T follicular helper cell (primary cell): Measurements from ENCODE around the gene EPB41L2.

Experiments used
- DNase-seq: peaks from one replicate; pipeline ENCODE4 v3.0.0-alpha.2; 2020; ENCODE audit warnings: low read depth

Gene EPB41L2

DNA sequence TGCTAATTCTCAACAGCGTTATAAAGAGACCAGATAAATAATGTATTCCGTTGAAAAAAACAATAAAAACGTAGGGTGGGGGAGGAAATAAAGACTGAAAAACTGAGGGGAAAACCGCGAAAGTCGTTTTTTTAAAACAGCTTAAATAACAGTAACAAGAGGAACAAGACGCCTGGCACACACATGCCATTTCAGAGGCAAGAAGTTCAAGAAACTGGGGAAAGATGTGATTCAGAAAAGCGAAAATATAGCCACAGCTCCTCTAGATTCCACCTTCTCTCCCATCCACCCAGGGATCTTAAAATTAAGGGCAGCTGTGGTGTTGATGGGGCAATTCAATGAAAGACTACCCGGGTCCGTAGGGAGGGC is 1.3 kb downstream of the EPB41L2 start:
- DNase-seq, result no peak

DNA sequence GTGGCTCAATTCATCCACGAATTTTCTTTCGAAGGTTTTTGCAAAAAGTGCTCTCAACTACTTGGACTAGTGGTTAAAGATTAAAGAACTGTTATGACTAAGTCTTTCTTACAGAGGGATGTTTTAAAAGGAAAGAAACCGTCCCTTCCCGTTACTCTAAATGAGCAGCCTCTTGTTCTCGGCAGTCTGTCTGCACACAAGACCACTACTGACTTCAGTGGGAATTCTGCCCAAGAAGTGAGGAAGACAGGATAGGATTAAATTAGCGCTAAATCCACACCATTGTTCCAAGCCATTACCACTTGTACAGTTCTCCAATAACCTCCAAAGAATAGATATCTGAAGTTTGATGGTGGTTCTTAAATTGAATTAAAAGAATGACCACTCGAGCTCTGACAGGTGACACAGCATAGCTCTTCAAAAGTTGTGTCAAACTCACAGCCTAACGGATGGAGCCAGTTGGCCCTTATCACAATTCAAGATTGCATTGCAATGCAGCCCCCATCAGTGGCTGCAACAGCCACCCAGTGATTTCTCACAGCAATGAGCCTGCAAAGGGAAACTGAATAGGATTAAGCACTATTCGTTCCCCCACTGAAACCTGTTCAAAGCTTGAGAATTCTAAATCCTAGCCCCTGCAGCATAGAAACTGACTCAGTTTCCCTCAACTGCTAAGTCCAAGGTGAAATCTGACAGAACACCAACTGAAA is 1.8 kb downstream of the EPB41L2 start:
- DNase-seq, result no peak

DNA sequence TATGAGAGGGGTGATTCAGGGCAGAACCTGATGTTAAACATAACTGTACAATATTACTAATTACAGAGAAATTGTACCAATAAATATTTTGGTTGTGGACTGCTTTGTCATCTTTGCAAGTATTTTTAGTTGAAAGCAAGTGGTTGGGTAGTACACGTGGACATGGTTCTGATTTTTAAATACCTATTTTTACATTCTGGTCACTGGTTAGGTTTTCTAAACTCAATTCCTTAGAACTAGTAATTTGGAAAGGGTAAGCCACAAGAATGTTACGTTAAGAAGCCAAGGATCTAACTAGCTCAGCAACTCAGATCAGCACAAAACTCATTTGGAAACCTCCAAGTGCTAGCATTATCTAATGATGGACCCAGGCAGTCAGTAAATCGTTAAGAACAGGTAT is 2.7 kb downstream of the EPB41L2 start:
- no peak for DNase-seq

DNA sequence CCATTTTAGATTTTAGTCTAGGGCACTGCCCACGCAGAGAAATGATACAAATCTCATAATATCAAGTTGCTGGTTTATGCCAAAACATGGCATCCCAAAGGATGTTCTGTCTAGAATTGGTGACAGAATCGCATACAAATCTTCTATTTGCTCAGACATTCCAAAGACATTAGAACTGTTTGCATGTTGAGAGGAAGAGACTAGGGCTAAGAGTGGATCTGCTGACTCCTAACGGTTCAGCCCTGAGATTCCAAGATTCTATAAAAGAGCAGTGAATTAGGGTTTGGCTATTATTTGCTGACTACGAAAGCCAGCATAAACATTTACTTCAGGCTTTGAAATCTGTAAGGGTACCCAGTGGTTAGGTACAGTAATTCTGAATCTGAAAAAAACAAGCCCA is 3.6 kb downstream of the EPB41L2 start:
- DNase-seq, result no peak

DNA sequence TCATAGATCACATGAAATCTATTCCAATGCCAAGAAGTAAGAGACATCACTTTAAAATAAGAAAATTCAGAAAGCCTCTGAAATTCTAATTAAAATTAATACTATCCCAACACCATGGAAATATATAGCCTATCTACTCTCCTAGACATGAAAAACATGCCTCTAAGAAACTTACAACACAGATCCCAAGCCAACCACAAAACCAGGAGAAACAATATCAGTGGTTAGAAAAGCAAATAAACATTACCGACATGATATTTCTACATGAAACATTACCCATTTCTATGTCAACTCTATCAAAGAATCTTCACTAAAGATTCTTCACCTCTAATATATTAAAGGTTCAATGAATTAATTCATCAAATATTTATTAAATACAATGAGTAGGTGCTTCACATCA is 4.8 kb downstream of the EPB41L2 start:
- DNase-seq, result no peak

DNA sequence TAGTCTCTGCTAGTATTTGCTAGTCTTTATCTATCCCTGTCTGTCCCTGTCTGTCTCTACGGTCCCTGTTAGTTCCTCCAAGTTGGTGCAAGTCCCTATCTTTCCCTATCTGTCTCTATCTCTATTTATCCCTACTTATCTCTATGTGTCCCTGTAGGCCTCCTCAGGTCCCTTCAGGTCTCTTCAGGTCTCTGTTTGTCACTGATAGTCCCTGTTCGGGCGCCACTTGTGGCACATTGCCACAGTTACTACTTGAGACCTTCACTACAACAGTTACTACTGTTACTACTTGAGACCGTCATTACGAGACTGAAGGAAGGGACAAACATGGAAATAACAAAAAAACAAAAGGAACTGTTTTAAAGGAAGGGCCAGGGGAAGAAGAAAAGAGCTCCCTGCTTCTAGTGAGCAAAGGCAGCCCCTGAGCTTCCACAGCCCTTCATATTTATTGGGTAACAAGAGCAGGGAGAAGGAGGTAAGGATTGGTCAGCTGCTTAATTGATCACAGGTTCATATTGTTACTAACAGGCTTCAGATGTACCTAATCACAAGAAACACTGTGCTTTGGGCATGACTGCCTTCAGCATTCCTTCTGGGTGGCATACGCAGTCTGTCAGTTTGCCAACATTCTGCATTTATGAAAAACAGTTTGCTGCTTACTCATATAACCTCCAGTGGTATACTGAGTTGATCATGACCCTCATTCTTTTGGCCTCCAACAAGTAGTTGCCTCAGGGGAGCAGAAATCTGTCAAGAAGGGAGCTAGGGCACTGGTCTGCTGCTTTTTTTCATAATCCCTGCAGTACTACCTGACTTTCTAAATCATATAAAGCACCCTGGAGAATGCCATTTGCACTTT is 8.4 kb downstream of the EPB41L2 start:
- DNase-seq, result no peak

DNA sequence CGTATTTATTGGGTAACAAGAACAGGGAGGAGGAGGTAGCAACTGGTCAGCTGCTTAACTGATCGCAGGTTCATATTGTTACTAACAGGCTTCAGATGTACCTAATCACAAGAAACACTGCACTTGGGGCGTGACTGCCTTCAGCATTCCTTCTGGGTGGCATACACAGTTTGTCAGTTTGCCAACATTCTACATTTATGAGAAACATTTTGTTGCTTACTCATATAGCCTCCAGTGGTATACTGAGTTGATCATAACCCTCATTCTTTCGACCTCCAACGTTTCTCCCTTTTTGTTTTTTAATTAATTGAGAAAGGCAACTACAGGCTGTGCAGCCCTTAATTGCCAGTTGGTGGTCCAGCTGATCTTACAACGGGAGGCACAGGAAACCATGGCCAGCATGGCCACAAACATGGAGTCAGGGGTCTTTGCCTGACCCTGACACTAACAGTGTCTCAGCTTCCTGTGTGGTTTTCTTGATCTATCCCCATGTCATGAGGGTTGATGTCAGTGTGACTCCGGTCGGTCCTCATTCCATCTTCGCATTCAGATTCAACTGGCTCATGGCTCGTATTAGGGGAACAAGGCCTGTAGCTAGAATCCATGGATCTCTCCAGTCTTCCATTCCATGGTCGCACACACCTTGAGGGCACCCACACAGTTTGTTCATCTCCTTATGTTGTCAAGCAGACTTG is 9.4 kb downstream of the EPB41L2 start:
- no peak for DNase-seq

DNA sequence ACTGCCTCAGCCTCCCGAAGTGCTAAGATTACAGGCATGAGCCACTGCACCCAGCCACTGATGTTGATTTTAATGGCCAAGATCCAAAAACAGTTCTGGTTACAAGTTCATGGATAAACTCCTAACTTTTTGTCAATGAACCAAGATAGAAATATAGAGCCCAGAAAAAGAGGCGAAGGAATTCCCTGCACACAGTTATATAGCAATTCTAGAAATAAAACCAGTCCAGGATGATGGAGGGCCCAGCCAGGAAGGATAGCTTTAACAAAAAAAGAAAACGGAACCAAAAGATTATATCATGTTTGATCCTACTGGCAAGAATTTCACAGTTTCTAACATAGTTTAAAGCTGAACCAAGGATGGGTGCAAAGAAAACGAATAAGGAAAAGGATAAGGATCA is 10.9 kb downstream of the EPB41L2 start:
- no peak for DNase-seq

DNA sequence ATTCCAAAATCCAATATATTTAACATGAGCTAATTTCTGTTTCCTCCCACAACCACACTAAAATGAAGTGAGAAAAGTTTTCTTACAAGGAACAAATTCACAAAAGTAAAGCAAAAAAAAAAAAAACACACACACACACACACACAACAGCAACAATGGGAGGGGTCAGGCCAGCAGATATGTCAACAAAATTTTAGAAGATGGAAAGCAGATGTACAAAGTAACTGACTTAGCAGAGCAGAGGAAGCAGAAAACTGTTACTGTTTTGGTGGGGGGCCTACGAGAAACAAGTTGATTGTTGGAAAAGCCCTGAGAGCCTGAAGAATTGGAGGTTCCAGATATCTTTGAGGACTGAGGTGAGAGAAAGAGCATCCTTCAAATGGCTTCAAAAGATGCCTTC is 11.7 kb downstream of the EPB41L2 start:
- DNase-seq, result no peak

DNA sequence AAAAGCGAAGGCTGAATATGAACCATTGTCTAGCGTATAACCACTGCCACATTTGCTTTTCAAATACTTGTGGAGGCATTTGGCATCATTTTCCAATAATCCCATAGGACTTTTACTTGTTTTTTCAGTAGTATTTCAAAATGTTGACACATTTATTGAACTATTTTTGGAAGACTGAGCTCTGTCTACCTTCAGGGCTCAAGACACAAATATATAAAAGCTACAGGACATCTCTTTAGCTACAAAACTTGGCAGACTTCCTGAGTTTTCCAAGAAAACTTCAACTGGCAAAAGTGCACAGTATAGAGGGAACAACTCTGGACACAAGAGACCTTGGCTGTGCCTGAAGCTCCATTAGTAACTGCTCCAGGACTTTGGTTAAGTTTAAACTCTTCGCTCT is 13.4 kb downstream of the EPB41L2 start:
- DNase-seq, result no peak

DNA sequence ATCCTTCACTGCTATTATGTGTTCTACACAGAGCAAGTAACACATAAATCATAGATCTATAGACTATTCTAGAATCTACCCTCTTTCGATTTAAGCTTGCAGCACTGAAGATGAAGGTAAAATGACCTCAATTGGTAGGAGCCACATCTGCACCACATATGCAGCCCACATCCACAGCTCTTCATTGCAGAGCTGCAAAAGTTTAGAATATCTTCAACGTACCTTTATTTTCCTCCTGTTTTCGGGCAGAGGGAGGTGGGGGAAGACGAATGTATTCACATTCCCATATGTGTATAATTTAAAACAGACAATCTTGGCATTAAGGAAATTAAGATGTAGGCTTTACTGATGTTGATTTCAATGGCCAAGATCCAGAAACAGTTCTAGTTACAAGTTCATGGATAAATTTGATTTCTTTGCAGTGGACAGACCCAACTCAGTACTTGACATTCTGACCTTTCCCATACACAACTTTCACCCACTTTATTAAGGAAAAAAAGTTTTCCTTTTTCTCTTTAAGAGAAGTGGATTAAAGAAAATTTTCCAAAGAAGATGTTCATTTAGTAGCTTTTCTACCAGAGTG is 14.0 kb downstream of the EPB41L2 start:
- no peak for DNase-seq

DNA sequence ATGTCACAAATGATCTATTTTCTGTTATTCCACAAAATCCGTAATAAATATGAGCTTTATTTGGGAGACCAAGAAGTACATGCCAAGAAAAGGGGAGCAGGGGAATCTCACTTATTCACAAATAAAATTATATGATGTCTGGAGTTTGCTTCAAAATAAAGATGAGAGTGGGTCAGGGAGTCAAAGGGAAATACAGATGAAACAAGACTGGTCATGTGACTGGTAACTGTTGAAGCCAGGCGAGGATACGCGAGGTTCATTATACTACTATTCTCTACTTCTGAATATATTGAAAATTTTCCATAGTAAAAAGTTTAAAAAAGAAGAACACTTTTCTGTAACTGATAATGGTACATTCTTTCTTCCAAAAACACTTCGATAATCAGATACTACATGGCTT is 14.6 kb downstream of the EPB41L2 start:
- no peak for DNase-seq

DNA sequence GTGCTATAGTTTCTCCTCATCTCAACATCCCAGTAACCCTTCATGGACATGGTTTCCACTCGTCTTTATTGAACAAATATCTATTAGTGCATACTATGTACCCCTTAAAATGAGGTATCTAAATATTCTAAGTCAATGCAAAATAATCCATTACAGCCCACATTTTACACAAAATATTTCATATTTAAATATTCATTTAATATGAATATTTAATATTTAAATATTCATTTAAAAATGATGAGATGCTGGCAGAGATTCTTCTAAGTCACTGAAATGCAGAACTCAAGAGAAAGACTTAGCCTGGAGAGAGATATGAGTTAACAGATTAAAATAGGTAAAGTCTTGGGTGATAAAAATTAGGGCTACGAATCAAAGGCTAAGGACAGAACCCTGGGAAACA is 17.9 kb downstream of the EPB41L2 start:
- no peak for DNase-seq

DNA sequence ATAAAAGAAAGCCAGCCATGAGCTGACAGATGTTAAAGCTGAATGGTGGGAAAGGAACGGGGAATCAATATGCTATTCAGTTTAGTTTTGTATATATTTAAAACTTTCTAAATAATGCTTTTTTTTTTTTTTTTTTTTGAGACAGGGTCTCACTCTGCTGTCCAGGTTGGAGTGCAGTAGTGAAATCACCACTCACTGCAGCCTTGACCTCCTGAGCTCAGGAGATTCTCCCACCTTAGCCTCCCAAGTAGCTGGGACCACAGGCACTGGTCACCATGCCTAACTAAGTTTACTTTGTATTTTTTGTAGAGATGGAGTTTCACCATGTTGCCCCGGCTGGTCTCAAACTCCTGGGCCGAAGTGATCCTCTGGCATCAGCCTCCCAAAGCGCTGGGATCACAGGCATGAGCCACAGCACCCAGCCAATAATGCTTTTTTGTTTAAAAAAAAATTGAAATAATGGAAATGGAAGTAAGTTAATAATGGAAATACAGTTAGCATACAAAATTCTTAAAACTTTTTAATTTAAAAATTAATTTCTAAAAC is 19.1 kb downstream of the EPB41L2 start:
- no peak for DNase-seq

DNA sequence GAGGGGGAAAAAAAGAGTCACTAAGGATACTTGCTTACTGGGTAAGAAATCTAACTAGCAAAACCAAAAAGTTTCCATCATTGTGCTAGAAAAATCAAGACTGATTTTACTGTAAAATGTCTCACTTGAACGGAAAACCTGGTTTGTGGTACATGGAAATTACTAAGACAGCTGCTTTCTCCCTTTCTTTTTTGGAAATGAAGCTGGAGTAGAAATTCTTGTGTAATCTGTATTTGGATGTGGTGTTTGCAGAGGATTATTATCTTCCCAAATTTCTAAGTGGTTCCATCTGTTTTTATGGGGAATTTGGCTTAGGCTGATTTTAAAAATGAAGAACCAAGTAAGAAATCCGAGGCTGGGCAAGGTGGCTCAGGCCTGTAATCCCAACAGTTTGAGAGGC is 20.4 kb downstream of the EPB41L2 start:
- DNase-seq, result no peak

DNA sequence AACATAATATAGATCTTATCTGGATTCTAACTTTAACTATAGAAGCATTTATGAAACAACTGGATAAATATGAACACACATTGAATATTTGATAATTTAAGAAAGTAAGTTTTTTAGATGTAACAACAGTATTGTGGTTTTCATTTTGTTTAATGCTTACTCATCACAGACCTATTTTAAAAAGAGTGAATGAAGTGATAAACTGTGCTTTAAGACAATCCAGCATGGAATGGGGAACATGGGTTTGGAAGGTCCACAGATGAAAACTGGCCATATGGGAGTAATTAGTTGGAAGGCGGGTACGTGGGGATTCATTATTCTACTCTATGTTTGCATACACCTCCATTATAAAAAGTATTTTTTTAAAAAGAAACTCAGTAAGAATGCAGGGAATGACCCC is 21.2 kb downstream of the EPB41L2 start:
- no peak for DNase-seq

DNA sequence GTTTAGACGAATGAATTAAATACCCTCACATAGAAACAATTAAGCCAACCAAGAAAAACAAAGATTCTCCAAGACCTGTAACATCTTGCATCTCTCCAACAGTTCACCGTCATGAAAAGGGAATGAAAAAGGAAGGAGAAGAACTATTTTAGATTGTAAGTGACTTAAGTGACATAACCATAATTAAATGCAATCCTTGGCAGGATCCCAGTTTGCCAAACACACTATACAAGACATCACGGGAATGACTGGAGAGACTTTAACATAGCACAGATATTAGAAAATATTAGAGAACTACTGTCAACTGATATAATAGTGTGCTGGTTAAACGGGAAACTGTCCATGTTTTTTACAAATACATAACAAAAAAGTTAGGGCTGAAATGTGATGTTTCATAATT is 22.2 kb downstream of the EPB41L2 start:
- no peak for DNase-seq

DNA sequence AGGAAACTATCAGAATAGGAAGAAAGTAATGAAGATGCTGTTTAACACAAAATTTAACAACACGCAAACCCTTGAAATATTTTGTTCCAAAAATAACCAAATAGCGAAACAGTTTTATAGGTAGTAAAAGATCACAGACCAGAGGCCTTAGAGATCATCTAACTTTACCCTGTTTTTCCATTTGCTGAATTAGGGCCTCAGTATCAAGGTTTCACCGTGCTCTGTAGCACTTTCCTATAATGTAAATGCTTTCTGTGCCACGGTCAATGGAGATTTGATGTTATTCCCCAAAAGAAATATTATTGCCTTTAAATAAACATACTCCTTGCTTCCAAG is 23.7 kb downstream of the EPB41L2 start:
- DNase-seq, result no peak

DNA sequence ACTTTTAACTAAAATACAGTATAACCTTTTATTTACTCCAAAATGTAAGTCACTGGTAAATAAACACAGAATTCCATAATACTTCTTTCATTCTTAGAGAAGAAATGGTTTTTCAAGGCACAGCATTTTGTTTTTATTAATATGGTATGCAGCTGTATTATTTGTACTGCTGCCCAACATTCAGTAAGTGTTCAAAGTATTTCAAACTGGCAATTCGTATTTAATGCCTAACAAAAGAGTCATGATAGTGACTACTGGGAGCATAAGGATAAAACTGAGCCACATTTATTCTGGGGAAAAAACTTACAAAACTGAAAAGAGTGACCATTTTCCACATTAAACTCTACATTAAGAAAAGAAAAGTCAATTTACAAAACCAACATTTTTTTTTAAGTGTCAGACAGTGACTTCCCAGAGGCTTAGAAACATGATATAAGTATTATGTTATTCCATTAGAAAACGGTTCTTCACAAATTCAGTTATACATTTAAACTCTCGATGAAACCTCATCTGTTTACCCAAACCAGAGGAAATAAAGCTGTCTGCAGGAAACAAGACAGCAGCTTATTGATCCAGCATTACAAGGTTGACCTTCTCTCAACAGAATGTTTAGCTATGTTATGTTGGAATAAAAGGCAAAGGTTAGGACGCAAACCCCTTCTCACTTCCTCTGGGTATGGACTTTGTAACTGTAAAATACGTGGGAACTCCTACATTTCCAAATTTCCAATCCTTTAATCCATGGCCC is 24.3 kb downstream of the EPB41L2 start:
- no peak for DNase-seq

DNA sequence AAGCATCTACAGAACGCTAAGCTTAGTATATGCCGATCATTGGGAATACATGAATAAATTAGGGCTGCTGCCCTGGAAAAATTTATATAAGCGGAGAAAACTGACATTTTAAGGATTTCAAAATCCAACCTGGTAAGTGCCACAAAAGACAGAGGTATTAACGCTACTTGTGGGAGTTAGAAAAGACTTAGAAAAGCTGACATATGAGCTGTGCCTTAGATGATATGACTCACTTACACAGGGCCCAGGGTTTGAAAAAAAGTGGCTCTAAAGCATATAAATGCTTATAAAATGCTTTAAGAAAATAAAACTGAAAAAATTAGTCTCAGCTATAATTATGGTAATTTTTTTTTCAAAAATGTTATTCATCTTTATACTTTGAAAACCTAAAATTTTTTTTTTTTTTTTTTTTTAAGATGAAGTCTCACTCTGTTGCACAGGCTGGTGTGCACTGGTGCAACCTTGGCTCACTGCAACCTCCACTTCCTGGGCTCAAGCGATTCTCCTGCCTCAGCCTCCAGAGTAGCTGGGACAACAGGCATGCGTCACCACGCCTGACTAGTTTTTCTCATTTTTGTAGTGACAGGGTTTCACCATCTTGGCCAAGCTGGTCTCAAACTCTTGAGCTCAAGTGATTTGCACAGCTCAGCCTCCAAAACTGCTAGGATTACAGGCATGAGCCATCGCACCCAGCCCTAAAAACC is 25.7 kb downstream of the EPB41L2 start:
- no peak for DNase-seq

DNA sequence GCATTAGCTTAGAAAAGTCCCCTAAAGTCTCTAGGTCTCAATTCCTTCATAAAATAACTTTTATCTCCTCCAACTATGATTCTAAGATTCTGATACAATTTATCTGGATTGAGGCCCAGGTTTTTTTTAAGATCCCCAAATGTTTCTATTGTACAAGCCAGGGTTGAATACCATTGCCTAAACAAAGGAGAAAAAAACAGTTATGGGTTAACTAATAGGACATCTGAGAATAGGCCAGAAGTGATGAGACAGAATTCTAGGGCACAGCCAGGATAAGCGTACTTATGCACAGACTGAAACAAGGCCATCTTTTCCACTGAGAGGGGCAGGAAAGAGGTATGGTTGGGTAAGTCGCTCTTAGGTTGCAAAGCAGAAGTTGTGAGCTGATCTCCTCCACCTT is 26.4 kb downstream of the EPB41L2 start:
- DNase-seq, result no peak
